Thyroid gland (tissue), 4 donors: Measurements from ENCODE around the gene SPATA20.

Experiments used
- POLR2A ChIP-seq, 2 donors: fragments of 450-650 bp; IDR thresholded peaks; one replicate each; pipeline ENCODE4 v1.6.1; 2017; ENCODE audit warnings: antibody characterized with exemption in 2 of 2, mild to moderate bottlenecking in 2 of 2, moderate library complexity in 1 of 2
- TF ChIP-seq, protein P1 (sequence below), 6 experiments: fragments of 200-600 bp in 3 of 6; fragments of 450-650 bp in 3 of 6; sonication (generic) in 3 of 6; IDR thresholded peaks; one replicate each; pipeline ENCODE4 v1.5.1; 2016 to 2019; ENCODE audit warnings: antibody characterized with exemption in 6 of 6, mild to moderate bottlenecking in 2 of 6, inconsistent platforms in 1 of 6, moderate library complexity in 1 of 6

- TF ChIP-seq, protein P1, sequence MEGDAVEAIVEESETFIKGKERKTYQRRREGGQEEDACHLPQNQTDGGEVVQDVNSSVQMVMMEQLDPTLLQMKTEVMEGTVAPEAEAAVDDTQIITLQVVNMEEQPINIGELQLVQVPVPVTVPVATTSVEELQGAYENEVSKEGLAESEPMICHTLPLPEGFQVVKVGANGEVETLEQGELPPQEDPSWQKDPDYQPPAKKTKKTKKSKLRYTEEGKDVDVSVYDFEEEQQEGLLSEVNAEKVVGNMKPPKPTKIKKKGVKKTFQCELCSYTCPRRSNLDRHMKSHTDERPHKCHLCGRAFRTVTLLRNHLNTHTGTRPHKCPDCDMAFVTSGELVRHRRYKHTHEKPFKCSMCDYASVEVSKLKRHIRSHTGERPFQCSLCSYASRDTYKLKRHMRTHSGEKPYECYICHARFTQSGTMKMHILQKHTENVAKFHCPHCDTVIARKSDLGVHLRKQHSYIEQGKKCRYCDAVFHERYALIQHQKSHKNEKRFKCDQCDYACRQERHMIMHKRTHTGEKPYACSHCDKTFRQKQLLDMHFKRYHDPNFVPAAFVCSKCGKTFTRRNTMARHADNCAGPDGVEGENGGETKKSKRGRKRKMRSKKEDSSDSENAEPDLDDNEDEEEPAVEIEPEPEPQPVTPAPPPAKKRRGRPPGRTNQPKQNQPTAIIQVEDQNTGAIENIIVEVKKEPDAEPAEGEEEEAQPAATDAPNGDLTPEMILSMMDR (IDR thresholded peaks at IDR 0.05): no peak
- TF ChIP-seq POLR2A (IDR thresholded peaks at IDR 0.05): no peak
Measured at GRCh38 chr17:50498021-50498874, 48.7 kb upstream of the SPATA20 start.
